PC-3 (cell line): ENCODE measurements around the gene TAF3. TPM values are rescaled to one million over a fixed set of nuclear protein-coding genes. Genes with fewer than 3 reads are reported as not detected.

ENCODE experiments used
- ATAC-seq: fragments of 200-7000 bp; cut with Tn5 transposase; 2 replicates; pipeline ENCODE4 v1.9.1; 2020; ENCODE audit warnings: mild to moderate bottlenecking, moderate library complexity
- BruUV-seq: library from RNA; stranded (reverse); fragments of 400-500 nt; replicated peaks from 2 replicates; lab custom pipeline; 2021; lab: Mats Ljungman, UMichigan
- CTCF ChIA-PET: fragments of 300-600 bp; sonication (Branson Sonifier 250); formaldehyde crosslinking; loops from one replicate; lab custom pipeline; 2022; ENCODE audit warnings: antibody characterized with exemption; lab: Charles Lee
- POLR2A ChIA-PET: fragments of 300-600 bp; sonication (Branson Sonifier 250); formaldehyde crosslinking; loops from one replicate; lab custom pipeline; 2022; ENCODE audit warnings: antibody characterized with exemption; ENCODE audit not compliant: unreplicated experiment; lab: Charles Lee
- DNase-seq: peaks from one replicate; pipeline ENCODE4 v3.0.0-alpha.2; 2015
- H2AFZ ChIP-seq: fragments of 300-600 bp; sonication (generic); 2 replicates; pipeline ENCODE4 v1.6.0; 2016; ENCODE audit warnings: antibody characterized with exemption, low read length
- H3F3A ChIP-seq: fragments of 300-600 bp; sonication (generic); one replicate; pipeline ENCODE4 v1.6.0; 2017; ENCODE audit warnings: antibody characterized with exemption, low read length, control low read depth, mild to moderate bottlenecking; ENCODE audit not compliant: unreplicated experiment
- H3K27ac ChIP-seq: fragments of 300-600 bp; sonication (generic); 2 replicates; pipeline ENCODE4 v1.5.1; 2016; ENCODE audit warnings: mild to moderate bottlenecking, low read length
- H3K27me3 ChIP-seq: fragments of 300-600 bp; sonication (generic); 2 replicates; pipeline ENCODE4 v1.6.1; 2016; ENCODE audit warnings: low read length, mixed read lengths
- H3K36me3 ChIP-seq: fragments of 300-600 bp; sonication (generic); 2 replicates; pipeline ENCODE4 v1.6.1; 2016; ENCODE audit warnings: low read depth, mixed run types, low read length, mixed read lengths
- H3K4me1 ChIP-seq: fragments of 300-600 bp; sonication (generic); 2 replicates; pipeline ENCODE4 v1.5.1; 2016; ENCODE audit warnings: low read length; ENCODE audit not compliant: insufficient read depth
- H3K4me2 ChIP-seq: fragments of 300-600 bp; sonication (generic); 2 replicates; pipeline ENCODE4 v1.6.0; 2016; ENCODE audit warnings: low read length
- H3K4me3 ChIP-seq: fragments of 300-600 bp; sonication (generic); 2 replicates; pipeline ENCODE4 v1.5.1; 2016; ENCODE audit warnings: mild to moderate bottlenecking, low read length, mixed read lengths
- H3K79me2 ChIP-seq: fragments of 300-600 bp; sonication (generic); 2 replicates; pipeline ENCODE4 v1.6.1; 2017; ENCODE audit warnings: low read length, mixed read lengths
- H3K9ac ChIP-seq: fragments of 300-600 bp; sonication (generic); 2 replicates; pipeline ENCODE4 v1.6.0; 2016; ENCODE audit warnings: mild to moderate bottlenecking, low read length
- H3K9me2 ChIP-seq: fragments of 300-600 bp; sonication (generic); replicated peaks from 2 replicates; pipeline ENCODE4 v1.6.1; 2016; ENCODE audit warnings: mixed run types, low read length, mixed read lengths
- H3K9me3 ChIP-seq: fragments of 300-600 bp; sonication (generic); 2 replicates; pipeline ENCODE4 v1.6.1; 2016; ENCODE audit warnings: low read length, mixed read lengths
- H4K20me1 ChIP-seq: fragments of 300-600 bp; sonication (generic); 2 replicates; pipeline ENCODE4 v1.6.1; 2016; ENCODE audit warnings: low read length, mixed read lengths
- CTCF ChIP-seq: fragments of 300-600 bp; sonication (generic); conservative IDR thresholded peaks from 2 replicates; pipeline ENCODE4 v1.5.1; 2017; ENCODE audit warnings: antibody characterized with exemption, low read depth, mild to moderate bottlenecking, low read length
- EZH2 ChIP-seq: fragments of 300-600 bp; sonication (generic); IDR thresholded peaks from one replicate; pipeline ENCODE4 v1.6.1; 2017; ENCODE audit warnings: antibody characterized with exemption, mild to moderate bottlenecking, low read length; ENCODE audit not compliant: unreplicated experiment
- EZH2phosphoT487 ChIP-seq: fragments of 300-600 bp; sonication (generic); IDR thresholded peaks from 2 replicates; pipeline ENCODE4 v1.6.1; 2018; ENCODE audit warnings: mild to moderate bottlenecking, antibody characterized with exemption, low read length, borderline replicate concordance
- intact Hi-C: fragments of 100-400 bp; cut with micrococcal nuclease; formaldehyde crosslinking; loops from 2 replicates; pipeline ENCODE4 v1.9.0; 2023
- total RNA-seq: library from RNA; depleted of rRNA; stranded (reverse); fragments of >200 nt; gene quantifications from 2 replicates; pipeline ENCODE4 v1.2.3, GENCODE V29; 2014

TAF3 gene
- total RNA-seq, 1 experiment from 2014 or later: 2.0 TPM

GRCh38 chr10:8044908-8045725 lies 226.8 kb downstream of the TAF3 start:
- no peak for DNase-seq
- CTCF ChIA-PET: no interaction called here
- Histone ChIP-seq H3K36me3 (no peaks in the 10 kb centered on the region), H3K4me3 (no peak overlapping the region), H3K27ac (no peak overlapping the region), H3K4me2 (no peak overlapping the region), H3F3A (no peaks in the 10 kb centered on the region), H3K79me2 (no peaks in the 10 kb centered on the region), H3K4me1 (no peaks in the 10 kb centered on the region), H4K20me1 (no peaks in the 10 kb centered on the region), H3K9me2 (no peaks in the 10 kb centered on the region), H3K9me3 (no peaks in the 10 kb centered on the region), H3K27me3 (peaks cover 17% of the 10 kb centered on the region), H3K9ac (no peak overlapping the region), H2AFZ (no peak overlapping the region)
- intact Hi-C loops: loop anchor here (5.0 kb wide), 1 partner anchor 168 kb away; no protein-coding TSS in a partner anchor
- no peak for ATAC-seq
- TF ChIP-seq EZH2phosphoT487 (no peak), EZH2 (no peak), CTCF (no peak)
- no TSS peak for BruUV-seq
- POLR2A ChIA-PET: no interaction called here

DNA sequence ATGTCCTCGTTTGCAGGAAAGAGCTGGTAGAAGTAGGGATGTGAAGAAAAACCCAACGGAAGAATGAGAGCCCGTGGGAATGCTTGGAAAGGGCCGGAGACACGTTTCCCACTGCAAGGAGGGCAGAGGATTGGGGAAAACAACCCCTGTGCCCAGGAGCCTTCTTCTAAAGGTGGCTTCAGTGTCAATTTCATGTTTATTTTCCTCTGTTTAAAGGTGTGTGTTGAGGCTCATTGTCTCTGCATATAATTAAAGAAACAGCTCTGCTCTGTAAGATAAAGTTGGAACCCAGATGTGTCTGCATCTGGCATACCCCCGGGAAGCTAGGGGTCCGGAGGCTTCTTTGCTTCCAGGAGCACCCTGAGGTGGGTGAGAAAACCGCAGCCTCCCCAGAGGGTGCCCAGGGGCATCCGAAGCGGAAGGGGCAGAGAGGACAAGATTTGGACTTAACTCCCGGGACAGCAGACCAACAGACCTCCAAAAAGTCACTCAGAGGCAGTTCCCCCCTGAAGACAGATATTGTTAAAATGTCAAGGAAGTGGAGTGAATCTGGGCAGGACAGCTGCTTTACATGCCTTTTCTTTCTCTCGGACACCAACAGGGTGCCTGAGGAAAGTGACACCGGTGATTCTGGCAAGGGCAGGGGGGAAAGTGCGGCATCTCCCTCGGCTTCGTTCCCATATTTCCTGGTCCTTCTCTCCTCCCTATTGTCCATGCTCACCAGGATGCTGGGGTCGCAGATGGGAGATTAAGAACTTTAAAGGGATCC lies 227.6 kb downstream of the TAF3 start:
- no peak overlapping the region for H3K4me3 ChIP-seq
- TF ChIP-seq EZH2 (no peak), CTCF (no peak), EZH2phosphoT487 (no peak)
- intact Hi-C loops: no loop called here
- no TSS peak for BruUV-seq
- no peaks in the 10 kb centered on the region for H3K79me2 ChIP-seq
- no peaks in the 10 kb centered on the region for H3F3A ChIP-seq
- no peaks in the 10 kb centered on the region for H3K36me3 ChIP-seq
- no peaks in the 10 kb centered on the region for H3K9me3 ChIP-seq
- ChIA-PET POLR2A (no interaction called here), CTCF (no interaction called here)
- no peak for ATAC-seq
- H3K27ac ChIP-seq: no peak overlapping the region
- H3K9ac ChIP-seq: no peak overlapping the region
- no peak overlapping the region for H3K4me2 ChIP-seq
- peaks cover 17% of the 10 kb centered on the region for H3K27me3 ChIP-seq
- DNase-seq: no peak
- H3K9me2 ChIP-seq: no peaks in the 10 kb centered on the region
- H2AFZ ChIP-seq: no peak overlapping the region
- H3K4me1 ChIP-seq: no peaks in the 10 kb centered on the region
- H4K20me1 ChIP-seq: no peaks in the 10 kb centered on the region
